Fibroblast of lung (primary cell): Measurements from ENCODE around the gene INSYN1. TPM values are rescaled to one million over a fixed set of nuclear protein-coding genes. Genes with fewer than 3 reads are reported as not detected.
"Not testable (repeated sequence)": the region's sequence is repeated elsewhere in the genome, so short reads cannot be mapped to it uniquely, and the experiment has no call there.

Source experiments
- DNase-seq, 2 donors: peaks; one replicate each; pipeline versions ENCODE4 v3.0.0 to v3.0.0-alpha.2; 2010; ENCODE audit warnings: low read depth in 2 of 2
- H2AFZ ChIP-seq: 2 replicates; pipeline ENCODE4 v1.5.1; 2012; ENCODE audit warnings: low read length, control low read depth, inconsistent platforms
- H3K27ac ChIP-seq: 2 replicates; pipeline ENCODE4 v1.5.1; 2011; ENCODE audit warnings: low read length, control low read depth; ENCODE audit not compliant: insufficient read depth
- H3K27me3 ChIP-seq: 2 replicates; pipeline ENCODE4 v1.5.1; 2011; ENCODE audit warnings: mild to moderate bottlenecking, low read length; ENCODE audit not compliant: control insufficient read depth, insufficient read depth
- H3K36me3 ChIP-seq: 2 replicates; pipeline ENCODE4 v1.5.1; 2011; ENCODE audit warnings: low read length; ENCODE audit not compliant: control insufficient read depth, insufficient read depth
- H3K4me1 ChIP-seq: 2 replicates; pipeline ENCODE4 v1.5.1; 2011; ENCODE audit warnings: low read length; ENCODE audit not compliant: control insufficient read depth, insufficient read depth; ENCODE audit errors: extremely low read depth
- H3K4me2 ChIP-seq: 2 replicates; pipeline ENCODE4 v1.5.1; 2011; ENCODE audit warnings: low read length, control low read depth; ENCODE audit not compliant: insufficient read depth; ENCODE audit errors: extremely low read depth
- H3K4me3 ChIP-seq, 4 experiments: fragments of 200-600 bp in 1 of 4; sonication (generic) in 1 of 4; replicated peaks in 1 of 4; 2 replicates each; pipeline ENCODE4 v1.5.1; 2011 to 2016; ENCODE audit warnings: low read length in 4 of 4, low read depth in 3 of 4, mild to moderate bottlenecking in 3 of 4, control low read depth in 2 of 4, inconsistent platforms in 1 of 4, mixed read lengths in 1 of 4; ENCODE audit not compliant: insufficient read depth in 1 of 4; ENCODE audit errors: control extremely low read depth in 1 of 4
- H3K79me2 ChIP-seq: 2 replicates; pipeline ENCODE4 v1.5.1; 2012; ENCODE audit warnings: mild to moderate bottlenecking, low read length, inconsistent platforms; ENCODE audit not compliant: control insufficient read depth, insufficient read depth
- H3K9ac ChIP-seq: 2 replicates; pipeline ENCODE4 v1.5.1; 2011; ENCODE audit warnings: mild to moderate bottlenecking, low read length, control low read depth; ENCODE audit not compliant: insufficient read depth
- H3K9me3 ChIP-seq: 2 replicates; pipeline ENCODE4 v1.5.1; 2012; ENCODE audit warnings: low read depth, low read length; ENCODE audit not compliant: control insufficient read depth, insufficient read depth
- H4K20me1 ChIP-seq: 2 replicates; pipeline ENCODE4 v1.5.1; 2011; ENCODE audit warnings: low read length; ENCODE audit not compliant: control insufficient read depth, insufficient read depth; ENCODE audit errors: extremely low read depth
- EZH2 ChIP-seq: IDR thresholded peaks from 2 replicates; pipeline ENCODE4 v1.5.1; 2012; ENCODE audit warnings: low read length, control low read depth, mild to moderate bottlenecking; ENCODE audit errors: missing control alignments
- polyA plus RNA-seq, 2 donors: library from polyadenylated mRNA; depleted of rRNA in 1 of 2; stranded (reverse) in 1 of 2; unstranded in 1 of 2; fragments of >200 nt; gene quantifications; 2 replicates each; pipeline ENCODE4 v1.2.1, GENCODE V29; 2011 to 2012; ENCODE audit warnings: missing spikeins in 1 of 2
- total RNA-seq: library from RNA; depleted of rRNA; stranded (reverse); fragments of >200 nt; gene quantifications from 2 replicates; pipeline ENCODE4 v1.2.1, GENCODE V29; 2014
- TF ChIP-seq, protein P1 (sequence below), 2 donors: IDR thresholded peaks in 1 of 2; conservative IDR thresholded peaks in 1 of 2; 1 replicate in 1 of 2; 2 replicates in 1 of 2; pipeline ENCODE4 v1.5.1; 2011 to 2012; ENCODE audit warnings: low read length in 2 of 2, control low read depth in 1 of 2, inconsistent platforms in 1 of 2, low read depth in 1 of 2, mild to moderate bottlenecking in 1 of 2

The INSYN1 gene
- total and polyA plus RNA-seq, 2 donors (not counting 1 experiment from before 2014, with no cell fraction given), result 0.51 to 1.2 TPM

DNA sequence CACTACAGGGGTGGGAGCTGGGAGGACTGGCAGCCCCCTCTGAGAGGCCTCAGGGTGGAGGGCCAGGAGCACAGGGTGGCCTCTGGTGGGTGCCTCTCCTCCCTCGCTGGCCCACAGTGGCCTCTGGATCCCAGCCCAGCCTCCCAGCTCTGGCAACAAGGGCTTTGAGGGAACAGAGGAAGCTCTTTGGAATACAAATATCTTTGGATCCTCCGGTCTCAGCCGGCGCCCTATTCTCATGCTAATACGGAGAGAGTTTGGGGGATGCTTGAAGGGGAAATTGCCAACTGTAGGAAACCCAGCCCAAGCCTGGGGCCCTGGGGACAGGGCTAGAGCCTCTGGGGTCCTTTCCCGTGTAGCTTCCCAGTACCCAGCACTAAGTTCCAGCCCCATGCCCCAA lies 33.4 kb upstream of the INSYN1 start:
- Histone ChIP-seq H3K79me2 (no peaks in the 10 kb centered on the region), H3K27me3 (peaks cover 11% of the 10 kb centered on the region), H3K4me3 (no peak overlapping the region), H3K27ac (no peak overlapping the region), H3K9ac (no peak overlapping the region), H4K20me1 (no peaks in the 10 kb centered on the region), H3K4me1 (no peaks in the 10 kb centered on the region), H3K4me2 (no peak overlapping the region), H3K36me3 (no peaks in the 10 kb centered on the region), H2AFZ (no peak overlapping the region), H3K9me3 (no peaks in the 10 kb centered on the region)
- DNase-seq, result no peak
- TF ChIP-seq, protein P1, sequence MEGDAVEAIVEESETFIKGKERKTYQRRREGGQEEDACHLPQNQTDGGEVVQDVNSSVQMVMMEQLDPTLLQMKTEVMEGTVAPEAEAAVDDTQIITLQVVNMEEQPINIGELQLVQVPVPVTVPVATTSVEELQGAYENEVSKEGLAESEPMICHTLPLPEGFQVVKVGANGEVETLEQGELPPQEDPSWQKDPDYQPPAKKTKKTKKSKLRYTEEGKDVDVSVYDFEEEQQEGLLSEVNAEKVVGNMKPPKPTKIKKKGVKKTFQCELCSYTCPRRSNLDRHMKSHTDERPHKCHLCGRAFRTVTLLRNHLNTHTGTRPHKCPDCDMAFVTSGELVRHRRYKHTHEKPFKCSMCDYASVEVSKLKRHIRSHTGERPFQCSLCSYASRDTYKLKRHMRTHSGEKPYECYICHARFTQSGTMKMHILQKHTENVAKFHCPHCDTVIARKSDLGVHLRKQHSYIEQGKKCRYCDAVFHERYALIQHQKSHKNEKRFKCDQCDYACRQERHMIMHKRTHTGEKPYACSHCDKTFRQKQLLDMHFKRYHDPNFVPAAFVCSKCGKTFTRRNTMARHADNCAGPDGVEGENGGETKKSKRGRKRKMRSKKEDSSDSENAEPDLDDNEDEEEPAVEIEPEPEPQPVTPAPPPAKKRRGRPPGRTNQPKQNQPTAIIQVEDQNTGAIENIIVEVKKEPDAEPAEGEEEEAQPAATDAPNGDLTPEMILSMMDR (conservative IDR thresholded peaks at IDR 0.05 in 1 of 2, IDR thresholded peaks at IDR 0.05 in 1 of 2; ENCODE audit: low read depth in 1 of 2, low read length in 2 of 2), result no peak
- TF ChIP-seq EZH2, result no peak

DNA sequence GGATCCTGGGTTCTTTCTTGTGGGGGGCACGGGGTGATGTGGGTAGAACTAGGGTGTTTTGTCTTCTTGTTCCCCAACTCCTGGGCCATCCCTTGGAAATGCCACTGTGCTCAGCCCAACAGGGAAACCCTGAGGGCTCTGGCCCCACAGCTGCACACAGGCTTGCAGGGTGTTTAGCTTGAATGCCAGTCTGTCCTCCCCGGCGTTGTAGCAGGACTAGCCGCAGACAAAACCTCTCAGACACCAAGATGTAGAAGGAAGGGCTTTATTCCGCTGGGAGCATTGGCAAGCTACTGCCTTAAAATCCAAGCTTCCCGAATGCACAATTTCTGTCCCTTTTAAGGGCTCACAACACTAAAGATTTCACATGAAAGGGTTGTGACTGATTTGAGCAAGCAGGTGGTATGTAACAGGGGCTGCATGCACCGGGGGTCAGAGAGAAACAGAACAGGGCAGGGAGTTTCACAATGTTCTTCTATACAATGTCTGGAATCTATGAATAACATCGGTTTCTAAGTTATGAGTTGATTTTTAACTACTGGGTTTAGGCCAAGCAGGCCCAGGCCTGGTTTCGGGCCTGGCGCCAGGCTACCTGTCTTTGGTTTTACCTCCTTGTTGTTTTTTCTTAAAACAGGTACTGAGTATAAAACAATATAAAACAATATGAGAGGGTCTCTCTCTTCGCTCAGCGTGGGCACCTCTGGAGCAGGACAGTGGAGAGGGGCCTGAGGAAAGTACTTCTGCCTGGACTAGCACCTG lies 32.3 kb upstream of the INSYN1 start:
- not testable (repeated sequence) for H3K27me3 ChIP-seq, H3K79me2 ChIP-seq

DNA sequence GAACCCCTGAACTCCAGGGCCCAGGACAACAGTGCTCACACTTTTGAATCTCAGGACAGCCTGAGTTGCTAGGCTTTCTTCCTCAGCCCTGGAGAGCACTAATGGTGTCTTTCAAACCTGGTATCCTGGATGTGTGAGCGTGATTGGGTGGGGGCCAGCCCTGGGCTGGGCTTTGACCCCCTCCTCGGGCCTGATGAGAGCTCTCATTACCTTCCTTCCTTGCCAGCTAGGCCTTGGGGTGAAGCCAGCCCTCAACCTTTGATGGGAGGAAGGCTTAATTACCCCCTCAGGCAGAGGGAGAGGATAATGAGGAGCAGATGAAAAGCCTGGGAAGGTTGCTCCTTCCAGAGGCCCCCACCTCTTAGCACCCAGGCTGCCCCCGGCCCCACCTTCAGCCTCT lies 31.1 kb upstream of the INSYN1 start:
- DNase-seq, result no peak
- peaks cover 7% of the 10 kb centered on the region for H3K27me3 ChIP-seq
- no peaks in the 10 kb centered on the region for H3K79me2 ChIP-seq
- TF ChIP-seq, protein P1 (conservative IDR thresholded peaks at IDR 0.05 in 1 of 2, IDR thresholded peaks at IDR 0.05 in 1 of 2; ENCODE audit: low read depth in 1 of 2, low read length in 2 of 2), result no peak
- no peak for TF ChIP-seq EZH2
- H3K4me2 ChIP-seq, result no peak overlapping the region
- no peak overlapping the region for H3K9ac ChIP-seq
- no peaks in the 10 kb centered on the region for H4K20me1 ChIP-seq
- H2AFZ ChIP-seq, result no peak overlapping the region
- H3K9me3 ChIP-seq, result no peaks in the 10 kb centered on the region
- no peaks in the 10 kb centered on the region for H3K36me3 ChIP-seq
- H3K4me1 ChIP-seq, result no peaks in the 10 kb centered on the region
- no peak overlapping the region for H3K4me3 ChIP-seq
- H3K27ac ChIP-seq, result no peak overlapping the region

More for the DNA sequence above, 32.3 kb upstream of the INSYN1 start:
- not testable (repeated sequence) for DNase-seq, H3K27ac ChIP-seq, H3K9me3 ChIP-seq, H3K36me3 ChIP-seq, H3K4me2 ChIP-seq, H3K9ac ChIP-seq, H4K20me1 ChIP-seq, H2AFZ ChIP-seq, H3K4me3 ChIP-seq, H3K4me1 ChIP-seq
